Transverse colon (tissue), 4 donors: ENCODE measurements around the gene ZBTB46. TPM values are rescaled to one million over a fixed set of nuclear protein-coding genes. Genes with fewer than 3 reads are reported as not detected.

Experiments
- DNase-seq: peaks from one replicate; pipeline ENCODE4 v3.0.0-alpha.2; 2019
- H3K27ac ChIP-seq, 4 donors: fragments of 200-600 bp; sonication (generic); 2 replicates each; pipeline ENCODE4 v1.5.1; 2016 to 2018; ENCODE audit warnings: inconsistent platforms in 4 of 4
- H3K27me3 ChIP-seq: fragments of 200-600 bp; sonication (generic); 2 replicates; pipeline ENCODE4 v1.5.1; 2017; ENCODE audit warnings: inconsistent platforms
- H3K36me3 ChIP-seq, 4 donors: fragments of 200-600 bp; sonication (generic); 2 replicates each; pipeline ENCODE4 v1.5.1; 2017 to 2019; ENCODE audit warnings: inconsistent platforms in 4 of 4
- H3K4me1 ChIP-seq, 4 donors: fragments of 200-600 bp; sonication (generic); 2 replicates each; pipeline ENCODE4 v1.5.1; 2017 to 2020; ENCODE audit warnings: inconsistent platforms in 4 of 4
- H3K4me3 ChIP-seq, 4 donors: fragments of 200-600 bp; sonication (generic); 1 replicate in 1 of 4; 2 replicates in 3 of 4; pipeline versions ENCODE4 v1.5.1 to v1.6.1; 2017 to 2019; ENCODE audit warnings: inconsistent platforms in 4 of 4
- H3K9me3 ChIP-seq, 2 donors: fragments of 200-600 bp; sonication (generic); 2 replicates each; pipeline ENCODE4 v1.5.1; 2017 to 2019; ENCODE audit warnings: inconsistent platforms in 2 of 2
- CTCF ChIP-seq, 5 experiments: fragments of 200-600 bp in 3 of 5; fragments of 450-650 bp in 2 of 5; sonication (generic) in 3 of 5; IDR thresholded peaks; 1 replicate in 2 of 5; 2 replicates in 3 of 5; pipeline ENCODE4 v1.5.1; 2016 to 2017; ENCODE audit warnings: antibody characterized with exemption in 5 of 5, inconsistent platforms in 3 of 5, mild to moderate bottlenecking in 2 of 5, moderate library complexity in 1 of 5
- EP300 ChIP-seq: sonication (generic); formaldehyde crosslinking; IDR thresholded peaks from one replicate; pipeline ENCODE4 v1.6.1; 2017; ENCODE audit warnings: antibody characterized with exemption, low read depth
- POLR2A ChIP-seq: fragments of 450-650 bp; IDR thresholded peaks from one replicate; pipeline ENCODE4 v1.6.1; 2016; ENCODE audit warnings: antibody characterized with exemption, mild to moderate bottlenecking, moderate library complexity
- POLR2AphosphoS5 ChIP-seq, 3 donors: sonication (generic); formaldehyde crosslinking; IDR thresholded peaks; one replicate each; pipeline ENCODE4 v1.6.1; 2016; ENCODE audit warnings: antibody characterized with exemption in 3 of 3
- WGBS, 2 donors: methylation state at CpG; one replicate each; pipeline ENCODE4 v1.1.5; 2018; ENCODE audit warnings: low coverage in 1 of 2; 5-methylcytosine and 5-hydroxymethylcytosine counted together
- in situ Hi-C, 4 donors: fragments of 200-750 bp; cut with MboI; loops; one replicate each; pipeline versions ENCODE4 v1.15.0 to v1.15.1; 2017; ENCODE audit warnings: low sequenced_read_pairs in 3 of 4, low pct_ligation_motif_present in 1 of 4, low pct_unique_long_range_greater_than_20kb in 1 of 4
- intact Hi-C: fragments of 100-400 bp; cut with DNase I; formaldehyde crosslinking; loops from one replicate; pipeline ENCODE4 v1.15.1; 2023; ENCODE audit warnings: low total_unique reads
- total RNA-seq, 4 donors: library from RNA; depleted of rRNA; stranded (reverse); fragments of >200 nt; gene quantifications; one replicate each; pipeline ENCODE4 v1.1.0, GENCODE V29; 2016

ZBTB46 gene
- total RNA-seq, 4 donors from 2014 or later: 2.3 to 6.0 (median 5.3) TPM

DNA sequence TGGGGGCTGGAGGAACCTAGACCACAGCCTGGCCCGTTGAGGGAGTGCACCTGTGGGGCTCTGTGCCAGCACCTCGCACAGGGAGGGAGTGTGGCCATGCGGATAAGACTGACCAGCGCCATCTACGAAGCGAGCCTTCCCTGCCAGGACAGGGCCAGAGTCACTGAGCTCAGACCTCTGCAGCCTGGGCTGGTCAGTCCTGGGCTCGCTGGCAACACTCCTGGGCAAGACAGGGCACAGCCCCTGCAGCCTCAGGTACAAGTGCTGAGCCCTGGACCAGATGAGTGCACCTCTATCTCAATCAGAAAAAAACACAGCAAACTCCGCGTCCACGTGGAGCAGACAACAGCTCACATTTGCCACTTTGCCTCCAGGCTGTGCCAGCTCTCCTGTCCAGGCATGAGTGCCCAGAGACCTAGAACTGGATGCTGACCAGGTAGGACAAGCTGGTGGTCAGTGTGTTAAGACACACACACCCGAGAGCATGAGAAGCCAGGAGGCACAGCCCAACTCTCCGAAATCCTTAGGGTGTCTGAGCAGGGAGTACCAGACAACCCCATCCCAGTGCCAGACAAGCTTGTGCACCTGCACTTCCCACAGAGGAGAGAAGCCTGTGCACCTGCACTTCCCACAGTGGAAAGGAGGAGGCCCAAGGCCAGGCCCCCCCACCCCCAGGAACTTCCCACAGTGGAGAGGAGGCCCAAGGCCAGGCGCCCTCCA lies 128.2 kb downstream of the ZBTB46 start:
- no peak overlapping the region for H3K4me3 ChIP-seq
- peaks cover 0 to 8% (median 3%) of the 10 kb centered on the region in 4 donors for H3K36me3 ChIP-seq
- no peak overlapping the region for H3K27ac ChIP-seq
- peaks cover 15 to 24% (median 22%) of the 10 kb centered on the region in 4 donors for H3K4me1 ChIP-seq
- H3K9me3 ChIP-seq: no peaks in the 10 kb centered on the region
- DNase-seq: no peak
- H3K27me3 ChIP-seq: no peaks in the 10 kb centered on the region
- no peak for TF ChIP-seq CTCF (IDR thresholded peaks at IDR 0.05)
- 60 to 85% methylated on average over 2 to 12 of the region's 13 CpGs for WGBS, 2 donors
- intact Hi-C loops: no loop called here
- in situ Hi-C loops: no loop called here

GRCh38 chr20:63702036-63702665 lies 128.9 kb downstream of the ZBTB46 start:
- DNase-seq: no peak
- 92% methylated on average over 16 of the region's 16 CpGs; no CpG with 5 or more reads in 1 of the 2 donors for WGBS, 2 donors
- H3K27ac ChIP-seq: no peak overlapping the region
- H3K9me3 ChIP-seq: no peaks in the 10 kb centered on the region
- peaks cover 0 to 8% (median 3%) of the 10 kb centered on the region in 4 donors for H3K36me3 ChIP-seq
- H3K4me3 ChIP-seq: no peak overlapping the region
- no peaks in the 10 kb centered on the region for H3K27me3 ChIP-seq
- in situ Hi-C loops: no loop called here
- intact Hi-C loops: no loop called here
- peaks cover 18 to 31% (median 28%) of the 10 kb centered on the region in 4 donors for H3K4me1 ChIP-seq
- TF ChIP-seq POLR2AphosphoS5 (IDR thresholded peaks at IDR 0.05) (no peak), POLR2A (no peak), EP300 (no peak), CTCF (IDR thresholded peaks at IDR 0.05) (no peak)

DNA sequence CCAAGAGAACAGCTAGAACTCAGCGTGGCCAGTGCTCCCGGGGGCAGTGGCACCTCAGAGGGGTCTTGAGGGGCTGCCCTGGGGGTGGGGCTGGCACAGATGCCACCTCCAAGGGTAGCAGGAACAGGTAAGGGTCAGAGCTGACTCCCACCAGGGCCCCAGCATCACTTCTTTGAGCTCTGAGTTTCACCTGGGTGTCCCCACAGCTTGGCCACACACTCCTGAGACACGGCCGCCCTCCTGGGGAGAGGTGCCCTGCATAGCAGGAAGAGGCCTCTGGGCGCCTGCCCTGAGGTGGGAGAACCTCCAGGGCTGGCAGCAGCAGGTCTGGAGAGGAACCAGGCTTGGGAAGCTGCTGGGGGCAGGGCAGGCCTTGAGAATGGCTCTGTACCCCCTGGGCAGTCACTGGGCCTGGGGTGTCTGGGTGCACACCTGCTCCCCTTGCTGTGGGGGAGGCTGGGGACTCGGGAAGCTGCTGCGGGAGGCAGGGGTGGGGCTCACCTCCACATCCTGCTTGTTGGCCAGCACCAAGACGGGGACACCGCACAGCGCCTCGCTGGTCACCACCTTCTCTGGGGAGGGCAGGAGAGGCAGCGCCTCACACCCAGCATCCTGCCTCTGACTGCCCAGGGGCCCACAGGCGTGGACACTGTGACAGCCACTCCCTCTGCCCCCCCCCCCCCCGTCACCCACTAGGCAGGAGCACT lies 129.6 kb downstream of the ZBTB46 start:
- WGBS, 2 donors: 69 to 80% methylated on average over 1 to 10 of the region's 14 CpGs
- Histone ChIP-seq H3K4me3 (no peak overlapping the region), H3K27ac (no peak overlapping the region), H3K9me3 (no peaks in the 10 kb centered on the region), H3K4me1 (peaks cover 19 to 33% (median 29%) of the 10 kb centered on the region in 4 donors), H3K27me3 (no peaks in the 10 kb centered on the region), H3K36me3 (peaks cover 0 to 8% (median 3%) of the 10 kb centered on the region in 4 donors)
- intact Hi-C loops (no loop called here), in situ Hi-C loops (no loop called here)
- TF ChIP-seq POLR2AphosphoS5 (IDR thresholded peaks at IDR 0.05): no peak
- no peak for TF ChIP-seq EP300
- TF ChIP-seq POLR2A: no peak
- TF ChIP-seq CTCF (IDR thresholded peaks at IDR 0.05): no peak
- DNase-seq: no peak

DNA sequence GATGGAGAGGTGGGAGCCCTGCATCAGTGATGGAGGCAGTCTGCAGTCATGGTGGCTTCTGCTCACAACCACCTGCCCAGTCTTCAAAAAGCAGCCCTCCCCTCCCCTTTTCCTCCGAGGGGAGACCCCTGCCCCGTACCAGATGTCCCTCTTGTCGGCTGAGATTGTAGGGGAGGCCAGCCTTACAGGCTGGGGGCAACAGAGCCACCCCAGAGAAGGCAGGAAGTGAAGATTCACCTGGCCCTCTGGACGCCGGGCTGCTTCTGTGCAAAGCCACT lies 130.1 kb downstream of the ZBTB46 start:
- TF ChIP-seq EP300 (no peak), CTCF (IDR thresholded peaks at IDR 0.05) (no peak), POLR2AphosphoS5 (IDR thresholded peaks at IDR 0.05) (no peak), POLR2A (no peak)
- Histone ChIP-seq H3K4me1 (peaks cover 19 to 33% (median 29%) of the 10 kb centered on the region in 4 donors), H3K36me3 (peaks cover 0 to 8% (median 3%) of the 10 kb centered on the region in 4 donors), H3K27me3 (no peaks in the 10 kb centered on the region), H3K9me3 (no peaks in the 10 kb centered on the region), H3K27ac (no peak overlapping the region), H3K4me3 (no peak overlapping the region)
- intact Hi-C loops (no loop called here), in situ Hi-C loops (no loop called here)
- DNase-seq: no peak
- WGBS, 2 donors: 78% methylated on average over 5 of the region's 5 CpGs; no CpG with 5 or more reads in 1 of the 2 donors
